A549 (cell line): ENCODE data around the gene SLC17A2. TPM values are rescaled to one million over a fixed set of nuclear protein-coding genes. Genes with fewer than 3 reads are reported as not detected.

Source experiments
- ATAC-seq, 2 experiments: fragments of 200-7000 bp in 1 of 2; fragments of >200 bp in 1 of 2; cut with Nextera tagmentation in 1 of 2; cut with Tn5 transposase in 1 of 2; 3 replicates each; pipeline versions ENCODE4 v1.8.0 to v1.9.1; 2018 to 2020; ENCODE audit warnings: mild to moderate bottlenecking in 1 of 2, moderate library complexity in 1 of 2
- CTCF ChIA-PET: fragments of 300-600 bp; sonication (Branson Sonifier 250); formaldehyde crosslinking; extraction: SDS; loops from one replicate; lab custom pipeline; 2021; ENCODE audit warnings: antibody characterized with exemption, inconsistent platforms; lab: Yijun Ruan, JAX
- POLR2A ChIA-PET: fragments of 350-600 bp; formaldehyde crosslinking; extraction: SDS; loops from one replicate; lab custom pipeline; 2021; ENCODE audit warnings: antibody characterized with exemption, inconsistent platforms; lab: Yijun Ruan, JAX
- DNase-seq, 2 experiments: peaks; one replicate each; pipeline versions ENCODE4 v3.0.0 to v3.0.0-alpha.2; 2011 to 2016; ENCODE audit warnings: low read depth in 1 of 2, low spot score in 1 of 2
- FAIRE-seq: peaks from 2 replicates; lab custom pipeline; 2011; peaks lifted over from hg19 to GRCh38; lab: Jason Lieb, UNC
- H3K27ac ChIP-seq, 2 experiments: fragments of >200 bp; sonication (Bioruptor Twin); formaldehyde crosslinking; 3 replicates each; pipeline ENCODE4 v1.5.1; 2016 to 2017
- H3K4me1 ChIP-seq: fragments of >200 bp; sonication (Bioruptor Twin); formaldehyde crosslinking; 3 replicates; pipeline ENCODE4 v1.6.1; 2016
- H3K4me2 ChIP-seq: fragments of >200 bp; sonication (Bioruptor Twin); formaldehyde crosslinking; 3 replicates; pipeline ENCODE4 v1.6.1; 2016
- H3K4me3 ChIP-seq: fragments of >200 bp; sonication (Bioruptor Twin); formaldehyde crosslinking; 3 replicates; pipeline ENCODE4 v1.5.1; 2016
- H3K9me3 ChIP-seq: fragments of >200 bp; sonication (Bioruptor Twin); formaldehyde crosslinking; 3 replicates; pipeline ENCODE4 v1.6.1; 2016
- BHLHE40 ChIP-seq: IDR thresholded peaks from 2 replicates; pipeline ENCODE4 v1.6.1; 2012; ENCODE audit warnings: low read depth, low read length, inconsistent platforms
- CHD4 ChIP-seq: fragments of 200-600 bp; sonication (generic); IDR thresholded peaks from 2 replicates; pipeline ENCODE4 v1.6.1; 2016; ENCODE audit warnings: antibody characterized with exemption, mild to moderate bottlenecking, borderline replicate concordance
- EHF ChIP-seq: fragments of 250-450 bp; sonication (Bioruptor Pico); IDR thresholded peaks from 2 replicates; pipeline ENCODE4 v1.5.0; 2020; ENCODE audit warnings: mild to moderate bottlenecking
- EHMT2 ChIP-seq: fragments of 200-600 bp; sonication (generic); IDR thresholded peaks from 2 replicates; pipeline ENCODE4 v1.6.1; 2016; ENCODE audit warnings: antibody characterized with exemption, low read depth, mild to moderate bottlenecking, moderate library complexity
- EP300 ChIP-seq, 2 experiments: fragments of >200 bp; sonication (Bioruptor Twin); formaldehyde crosslinking; IDR thresholded peaks; 2 replicates in 1 of 2; 3 replicates in 1 of 2; pipeline ENCODE4 v1.6.1; 2016 to 2017
- FOSL2 ChIP-seq, 2 experiments: fragments of 450-650 bp in 1 of 2; fragments of >200 bp in 1 of 2; sonication (Bioruptor Twin) in 1 of 2; formaldehyde crosslinking; IDR thresholded peaks; 2 replicates each; pipeline versions ENCODE4 v1.5.0 to v1.6.1; 2016 to 2020; ENCODE audit warnings: mild to moderate bottlenecking in 1 of 2, moderate library complexity in 1 of 2
- FOXS1 ChIP-seq: fragments of 250-450 bp; sonication (Bioruptor Pico); IDR thresholded peaks from 2 replicates; pipeline ENCODE4 v1.5.0; 2020; ENCODE audit warnings: mild to moderate bottlenecking, moderate library complexity
- GATA3 ChIP-seq: IDR thresholded peaks from 2 replicates; pipeline ENCODE4 v1.6.1; 2012; ENCODE audit warnings: borderline replicate concordance
- HEYL ChIP-seq: fragments of 250-450 bp; sonication (Bioruptor Pico); IDR thresholded peaks from 2 replicates; pipeline ENCODE4 v1.8.0; 2021; ENCODE audit warnings: mild to moderate bottlenecking, moderate library complexity
- HOXB5 ChIP-seq: fragments of 250-450 bp; sonication (Bioruptor Pico); IDR thresholded peaks from 2 replicates; pipeline ENCODE4 v1.5.0; 2020; ENCODE audit warnings: mild to moderate bottlenecking, moderate library complexity
- MAFK ChIP-seq: fragments of 450-650 bp; IDR thresholded peaks from 2 replicates; pipeline ENCODE4 v1.6.1; 2014; ENCODE audit not compliant: partially characterized antibody
- MYC ChIP-seq: IDR thresholded peaks from 2 replicates; pipeline ENCODE4 v1.6.1; 2012; ENCODE audit warnings: mild to moderate bottlenecking, inconsistent platforms, low read length, improper control_type of control experiment, borderline replicate concordance
- PHF8 ChIP-seq: fragments of 200-600 bp; sonication (generic); IDR thresholded peaks from 2 replicates; pipeline ENCODE4 v1.6.1; 2016; ENCODE audit warnings: low read depth, mild to moderate bottlenecking, antibody characterized with exemption, moderate library complexity, borderline replicate concordance
- POLR2A ChIP-seq: IDR thresholded peaks from 2 replicates; pipeline ENCODE4 v1.6.1; 2012; ENCODE audit warnings: mild to moderate bottlenecking, low read length
- POLR2AphosphoS2 ChIP-seq: conservative IDR thresholded peaks from 2 replicates; pipeline ENCODE4 v1.6.1; 2012; ENCODE audit warnings: low read length, improper control_type of control experiment, inconsistent platforms
- RAD21 ChIP-seq, 2 experiments: fragments of >200 bp in 1 of 2; sonication (Bioruptor Twin) in 1 of 2; formaldehyde crosslinking in 1 of 2; IDR thresholded peaks in 1 of 2; conservative IDR thresholded peaks in 1 of 2; 2 replicates in 1 of 2; 3 replicates in 1 of 2; pipeline ENCODE4 v1.6.1; 2012 to 2018; ENCODE audit warnings: inconsistent platforms in 1 of 2
- RCOR1 ChIP-seq: fragments of 150-350 bp; IDR thresholded peaks from 2 replicates; pipeline ENCODE4 v1.6.1; 2014; ENCODE audit warnings: antibody characterized with exemption, low read length, low read depth
- RFX5 ChIP-seq: fragments of 450-650 bp; IDR thresholded peaks from 2 replicates; pipeline ENCODE4 v1.7.1; 2014; ENCODE audit warnings: antibody characterized with exemption, mild to moderate bottlenecking, moderate library complexity
- SMC3 ChIP-seq: fragments of >200 bp; sonication (Bioruptor Twin); formaldehyde crosslinking; IDR thresholded peaks from 3 replicates; pipeline ENCODE4 v1.6.1; 2018; ENCODE audit warnings: inconsistent platforms
- TFCP2L1 ChIP-seq: fragments of 250-450 bp; sonication (Bioruptor Pico); IDR thresholded peaks from 2 replicates; pipeline ENCODE4 v1.5.0; 2021; ENCODE audit warnings: mild to moderate bottlenecking
- TP53 ChIP-seq: fragments of 250-450 bp; sonication (Bioruptor Pico); IDR thresholded peaks from 2 replicates; pipeline ENCODE4 v1.5.0; 2021; ENCODE audit warnings: mild to moderate bottlenecking, moderate library complexity
- ZC3H11A ChIP-seq: fragments of 450-650 bp; IDR thresholded peaks from 2 replicates; pipeline ENCODE4 v1.6.1; 2014; ENCODE audit warnings: antibody characterized with exemption, mild to moderate bottlenecking
- ZFP36 ChIP-seq: fragments of 450-650 bp; IDR thresholded peaks from 2 replicates; pipeline ENCODE4 v1.6.1; 2014; ENCODE audit warnings: borderline replicate concordance; ENCODE audit not compliant: partially characterized antibody
- ZSCAN20 ChIP-seq: fragments of 250-450 bp; sonication (Bioruptor Pico); IDR thresholded peaks from 2 replicates; pipeline ENCODE4 v1.8.0; 2022; ENCODE audit warnings: mild to moderate bottlenecking, moderate library complexity
- WGBS: methylation state at CpG from one replicate; pipeline ENCODE4 v1.1.6; 2017; ENCODE audit errors: missing lambda C conversion rate; 5-methylcytosine and 5-hydroxymethylcytosine counted together
- polyA plus RNA-seq, 4 experiments: library from polyadenylated mRNA; depleted of rRNA in 3 of 4; stranded (reverse); fragments of >200 nt; fragmentation: RNase III in 1 of 4; extraction: RNeasy Plus Mini Kit Qiagen cat#74134 plus additional on column Dnase treatment in 1 of 4; gene quantifications; 2 replicates in 3 of 4; 3 replicates in 1 of 4; pipeline ENCODE4 v1.2.3, GENCODE V29; 2011 to 2017
- TF ChIP-seq, protein P1 (sequence below): fragments of >200 bp; sonication (Bioruptor Twin); formaldehyde crosslinking; IDR thresholded peaks from 3 replicates; pipeline ENCODE4 v1.5.1; 2016
- TF ChIP-seq, protein P2 (sequence below): fragments of 250-450 bp; sonication (Bioruptor Pico); IDR thresholded peaks from 2 replicates; pipeline ENCODE4 v1.5.0; 2020; ENCODE audit warnings: low read depth, mild to moderate bottlenecking, moderate library complexity
- TF ChIP-seq, protein P3 (sequence below): fragments of 250-450 bp; sonication (Bioruptor Pico); IDR thresholded peaks from 2 replicates; pipeline ENCODE4 v1.5.0; 2021; ENCODE audit warnings: mild to moderate bottlenecking, moderate library complexity, borderline replicate concordance
- TF ChIP-seq, protein P4 (sequence below): IDR thresholded peaks from 2 replicates; pipeline ENCODE4 v1.6.1; 2012
- TF ChIP-seq, protein P5 (sequence below): fragments of >200 bp; sonication (Bioruptor Twin); formaldehyde crosslinking; IDR thresholded peaks from 3 replicates; pipeline ENCODE4 v1.6.1; 2016

SLC17A2 gene
- polyA plus RNA-seq, 2 of the 4 experiments (the other 2 are of a cell fraction): not detected

DNA sequence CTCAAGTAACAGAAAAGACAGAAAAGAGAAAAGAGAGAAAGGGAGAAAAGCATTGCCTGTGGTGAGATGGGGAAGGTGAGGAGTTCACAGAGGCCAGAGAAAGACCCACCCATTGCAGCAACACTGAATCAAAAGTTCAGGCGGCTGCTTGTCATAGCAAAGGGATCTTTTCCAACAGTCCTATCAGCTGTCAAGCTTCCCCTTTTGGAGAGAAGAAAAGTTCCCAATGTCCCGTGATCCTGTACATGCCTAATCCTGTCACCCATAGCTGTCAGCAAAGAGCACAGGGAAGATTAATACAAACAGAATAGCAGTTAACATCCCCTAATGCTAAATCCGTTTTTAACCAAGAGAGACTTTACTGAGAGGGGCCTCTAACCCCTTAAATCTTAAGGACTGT lies 23.2 kb upstream of the SLC17A2 start:
- no peak for ATAC-seq

DNA sequence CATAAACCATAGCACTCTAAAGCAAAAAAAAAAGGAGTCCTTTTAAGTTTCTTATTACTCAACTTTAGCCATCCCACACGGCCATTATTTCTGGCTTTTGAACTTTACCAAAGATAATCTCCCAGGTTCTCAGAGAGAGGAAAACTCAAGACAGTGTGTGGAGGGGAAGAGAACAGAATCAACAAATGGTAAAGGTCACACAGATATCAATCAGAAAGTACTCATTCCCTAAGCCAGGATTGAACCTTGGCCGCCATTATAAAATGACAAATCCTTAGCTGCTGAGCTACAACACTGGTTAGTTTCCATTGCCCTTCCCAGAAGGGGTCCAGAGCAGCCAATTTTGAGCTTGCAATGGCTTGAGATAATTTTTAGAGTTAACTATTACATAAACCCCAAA lies 22.0 kb upstream of the SLC17A2 start:
- Histone ChIP-seq H3K9me3 (no peaks in the 10 kb centered on the region), H3K4me3 (no peak overlapping the region), H3K27ac (no peak overlapping the region), H3K4me2 (no peak overlapping the region), H3K4me1 (no peaks in the 10 kb centered on the region)
- TF ChIP-seq BHLHE40 (no peak), GATA3 (no peak), EHF (CRISPR knock-in tag) (no peak), POLR2A (no peak), EHMT2 (no peak), ZSCAN20 (CRISPR knock-in tag) (no peak), FOSL2 (IDR thresholded peaks at IDR 0.05) (no peak), FOSL2 (CRISPR knock-in tag; IDR thresholded peaks at IDR 0.05) (no peak), HEYL (CRISPR knock-in tag) (no peak), HOXB5 (CRISPR knock-in tag) (no peak), SMC3 (no peak), MYC (no peak), RAD21 (conservative IDR thresholded peaks at IDR 0.05 in 1 of 2, IDR thresholded peaks at IDR 0.05 in 1 of 2) (no peak), POLR2AphosphoS2 (no peak)
- TF ChIP-seq, protein P1, sequence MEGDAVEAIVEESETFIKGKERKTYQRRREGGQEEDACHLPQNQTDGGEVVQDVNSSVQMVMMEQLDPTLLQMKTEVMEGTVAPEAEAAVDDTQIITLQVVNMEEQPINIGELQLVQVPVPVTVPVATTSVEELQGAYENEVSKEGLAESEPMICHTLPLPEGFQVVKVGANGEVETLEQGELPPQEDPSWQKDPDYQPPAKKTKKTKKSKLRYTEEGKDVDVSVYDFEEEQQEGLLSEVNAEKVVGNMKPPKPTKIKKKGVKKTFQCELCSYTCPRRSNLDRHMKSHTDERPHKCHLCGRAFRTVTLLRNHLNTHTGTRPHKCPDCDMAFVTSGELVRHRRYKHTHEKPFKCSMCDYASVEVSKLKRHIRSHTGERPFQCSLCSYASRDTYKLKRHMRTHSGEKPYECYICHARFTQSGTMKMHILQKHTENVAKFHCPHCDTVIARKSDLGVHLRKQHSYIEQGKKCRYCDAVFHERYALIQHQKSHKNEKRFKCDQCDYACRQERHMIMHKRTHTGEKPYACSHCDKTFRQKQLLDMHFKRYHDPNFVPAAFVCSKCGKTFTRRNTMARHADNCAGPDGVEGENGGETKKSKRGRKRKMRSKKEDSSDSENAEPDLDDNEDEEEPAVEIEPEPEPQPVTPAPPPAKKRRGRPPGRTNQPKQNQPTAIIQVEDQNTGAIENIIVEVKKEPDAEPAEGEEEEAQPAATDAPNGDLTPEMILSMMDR: no peak
- TF ChIP-seq, protein P2, sequence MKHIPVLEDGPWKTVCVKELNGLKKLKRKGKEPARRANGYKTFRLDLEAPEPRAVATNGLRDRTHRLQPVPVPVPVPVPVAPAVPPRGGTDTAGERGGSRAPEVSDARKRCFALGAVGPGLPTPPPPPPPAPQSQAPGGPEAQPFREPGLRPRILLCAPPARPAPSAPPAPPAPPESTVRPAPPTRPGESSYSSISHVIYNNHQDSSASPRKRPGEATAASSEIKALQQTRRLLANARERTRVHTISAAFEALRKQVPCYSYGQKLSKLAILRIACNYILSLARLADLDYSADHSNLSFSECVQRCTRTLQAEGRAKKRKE (CRISPR knock-in tag): no peak
- TF ChIP-seq, protein P3, sequence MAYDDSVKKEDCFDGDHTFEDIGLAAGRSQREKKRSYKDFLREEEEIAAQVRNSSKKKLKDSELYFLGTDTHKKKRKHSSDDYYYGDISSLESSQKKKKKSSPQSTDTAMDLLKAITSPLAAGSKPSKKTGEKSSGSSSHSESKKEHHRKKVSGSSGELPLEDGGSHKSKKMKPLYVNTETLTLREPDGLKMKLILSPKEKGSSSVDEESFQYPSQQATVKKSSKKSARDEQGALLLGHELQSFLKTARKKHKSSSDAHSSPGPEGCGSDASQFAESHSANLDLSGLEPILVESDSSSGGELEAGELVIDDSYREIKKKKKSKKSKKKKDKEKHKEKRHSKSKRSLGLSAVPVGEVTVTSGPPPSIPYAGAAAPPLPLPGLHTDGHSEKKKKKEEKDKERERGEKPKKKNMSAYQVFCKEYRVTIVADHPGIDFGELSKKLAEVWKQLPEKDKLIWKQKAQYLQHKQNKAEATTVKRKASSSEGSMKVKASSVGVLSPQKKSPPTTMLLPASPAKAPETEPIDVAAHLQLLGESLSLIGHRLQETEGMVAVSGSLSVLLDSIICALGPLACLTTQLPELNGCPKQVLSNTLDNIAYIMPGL (CRISPR knock-in tag): no peak
- POLR2A ChIA-PET: no interaction called here
- no peak for DNase-seq
- CTCF ChIA-PET: no interaction called here
- WGBS: 85% methylated on average over 2 of the region's 2 CpGs
- ATAC-seq: no peak
- no peak for FAIRE-seq

More for the DNA sequence above, 23.2 kb upstream of the SLC17A2 start:
- Histone ChIP-seq H3K4me2 (no peak overlapping the region), H3K27ac (no peak overlapping the region), H3K4me3 (no peak overlapping the region), H3K9me3 (no peaks in the 10 kb centered on the region), H3K4me1 (no peaks in the 10 kb centered on the region)
- 69% methylated on average over 3 of the region's 3 CpGs for WGBS
- FAIRE-seq (no peak), DNase-seq (no peak)
- TF ChIP-seq ZC3H11A (no peak), RFX5 (no peak), TP53 (CRISPR knock-in tag) (no peak), EHMT2 (no peak), ZFP36 (no peak), RCOR1 (no peak), BHLHE40 (no peak), FOXS1 (no peak), TFCP2L1 (no peak), CHD4 (no peak), EP300 (IDR thresholded peaks at IDR 0.05) (no peak), POLR2A (no peak), MAFK (no peak), FOSL2 (IDR thresholded peaks at IDR 0.05) (no peak), FOSL2 (CRISPR knock-in tag; IDR thresholded peaks at IDR 0.05) (no peak), RAD21 (conservative IDR thresholded peaks at IDR 0.05 in 1 of 2, IDR thresholded peaks at IDR 0.05 in 1 of 2) (no peak), PHF8 (no peak)
- TF ChIP-seq, protein P2 (CRISPR knock-in tag): no peak
- TF ChIP-seq, protein P4, sequence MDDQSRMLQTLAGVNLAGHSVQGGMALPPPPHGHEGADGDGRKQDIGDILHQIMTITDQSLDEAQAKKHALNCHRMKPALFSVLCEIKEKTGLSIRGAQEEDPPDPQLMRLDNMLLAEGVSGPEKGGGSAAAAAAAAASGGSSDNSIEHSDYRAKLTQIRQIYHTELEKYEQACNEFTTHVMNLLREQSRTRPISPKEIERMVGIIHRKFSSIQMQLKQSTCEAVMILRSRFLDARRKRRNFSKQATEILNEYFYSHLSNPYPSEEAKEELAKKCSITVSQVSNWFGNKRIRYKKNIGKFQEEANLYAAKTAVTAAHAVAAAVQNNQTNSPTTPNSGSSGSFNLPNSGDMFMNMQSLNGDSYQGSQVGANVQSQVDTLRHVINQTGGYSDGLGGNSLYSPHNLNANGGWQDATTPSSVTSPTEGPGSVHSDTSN: no peak
- TF ChIP-seq, protein P5, sequence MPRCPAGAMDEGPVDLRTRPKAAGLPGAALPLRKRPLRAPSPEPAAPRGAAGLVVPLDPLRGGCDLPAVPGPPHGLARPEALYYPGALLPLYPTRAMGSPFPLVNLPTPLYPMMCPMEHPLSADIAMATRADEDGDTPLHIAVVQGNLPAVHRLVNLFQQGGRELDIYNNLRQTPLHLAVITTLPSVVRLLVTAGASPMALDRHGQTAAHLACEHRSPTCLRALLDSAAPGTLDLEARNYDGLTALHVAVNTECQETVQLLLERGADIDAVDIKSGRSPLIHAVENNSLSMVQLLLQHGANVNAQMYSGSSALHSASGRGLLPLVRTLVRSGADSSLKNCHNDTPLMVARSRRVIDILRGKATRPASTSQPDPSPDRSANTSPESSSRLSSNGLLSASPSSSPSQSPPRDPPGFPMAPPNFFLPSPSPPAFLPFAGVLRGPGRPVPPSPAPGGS: no peak
- TF ChIP-seq, protein P3 (CRISPR knock-in tag): no peak
- POLR2A ChIA-PET: no interaction called here
- CTCF ChIA-PET: no interaction called here
